Peyer's patch (tissue), 4 donors: ENCODE measurements around the gene LMAN1.

ENCODE experiments used
- POLR2A ChIP-seq, 2 donors: fragments of 450-650 bp; IDR thresholded peaks; one replicate each; pipeline ENCODE4 v1.5.1; 2017; ENCODE audit warnings: antibody characterized with exemption in 2 of 2, mild to moderate bottlenecking in 2 of 2, moderate library complexity in 2 of 2
- TF ChIP-seq, protein P1 (sequence below), 6 experiments: fragments of 450-650 bp in 4 of 6; fragments of 200-600 bp in 2 of 6; sonication (generic) in 1 of 6; IDR thresholded peaks; one replicate each; pipeline ENCODE4 v1.5.1; 2017 to 2019; ENCODE audit warnings: antibody characterized with exemption in 6 of 6, mild to moderate bottlenecking in 3 of 6, moderate library complexity in 1 of 6

- no peak for TF ChIP-seq POLR2A (IDR thresholded peaks at IDR 0.05)
- TF ChIP-seq, protein P1, sequence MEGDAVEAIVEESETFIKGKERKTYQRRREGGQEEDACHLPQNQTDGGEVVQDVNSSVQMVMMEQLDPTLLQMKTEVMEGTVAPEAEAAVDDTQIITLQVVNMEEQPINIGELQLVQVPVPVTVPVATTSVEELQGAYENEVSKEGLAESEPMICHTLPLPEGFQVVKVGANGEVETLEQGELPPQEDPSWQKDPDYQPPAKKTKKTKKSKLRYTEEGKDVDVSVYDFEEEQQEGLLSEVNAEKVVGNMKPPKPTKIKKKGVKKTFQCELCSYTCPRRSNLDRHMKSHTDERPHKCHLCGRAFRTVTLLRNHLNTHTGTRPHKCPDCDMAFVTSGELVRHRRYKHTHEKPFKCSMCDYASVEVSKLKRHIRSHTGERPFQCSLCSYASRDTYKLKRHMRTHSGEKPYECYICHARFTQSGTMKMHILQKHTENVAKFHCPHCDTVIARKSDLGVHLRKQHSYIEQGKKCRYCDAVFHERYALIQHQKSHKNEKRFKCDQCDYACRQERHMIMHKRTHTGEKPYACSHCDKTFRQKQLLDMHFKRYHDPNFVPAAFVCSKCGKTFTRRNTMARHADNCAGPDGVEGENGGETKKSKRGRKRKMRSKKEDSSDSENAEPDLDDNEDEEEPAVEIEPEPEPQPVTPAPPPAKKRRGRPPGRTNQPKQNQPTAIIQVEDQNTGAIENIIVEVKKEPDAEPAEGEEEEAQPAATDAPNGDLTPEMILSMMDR (IDR thresholded peaks at IDR 0.05), result no peak
Measured at GRCh38 chr18:59340312-59340711, 18.8 kb downstream of the LMAN1 start.
